ENCODE measurements around the gene TPPP3. TPM values are rescaled to one million over a fixed set of nuclear protein-coding genes. Genes with fewer than 3 reads are reported as not detected.

Gene TPPP3
- 0.44 and 0.80 TPM in 2 replicates for total RNA-seq (2014; rRNA removed; shearing (Covaris generic))

- Histone ChIP-seq H3K4me3 (ENCODE audit: insufficient read depth, low read depth, low read length) (peak within 1 kb of the TSS; percentile 31), H3K36me3 (replicated peaks; ENCODE audit: control insufficient read depth, insufficient read depth, low read length) (no peaks in the 10 kb centered on the region), H3K27me3 (ENCODE audit: control insufficient read depth, insufficient read depth, low read length) (peaks cover 41% of the 10 kb centered on the region)
- DNase-seq: peak; percentile 96
Measured at GRCh38 chr16:67393111-67393787, at the start of gene TPPP3. Gene TPPP3, minus strand, starts transcription at chr16:67393498. Its CDS starts 2,387 bp downstream, at chr16:67391111.

GRCh38 chr16:67442581-67443255 is 49.4 kb upstream of the TPPP3 start:
- H3K4me3 ChIP-seq (ENCODE audit: insufficient read depth, low read depth, low read length): no peak overlapping the region
- no peak for DNase-seq
- no peaks in the 10 kb centered on the region for H3K27me3 ChIP-seq (ENCODE audit: control insufficient read depth, insufficient read depth, low read length)
- H3K36me3 ChIP-seq (replicated peaks; ENCODE audit: control insufficient read depth, insufficient read depth, low read length): peaks cover 1% of the 10 kb centered on the region

- no peak overlapping the region for H3K4me3 ChIP-seq (ENCODE audit: insufficient read depth, low read depth, low read length)
- peaks cover 1% of the 10 kb centered on the region for H3K36me3 ChIP-seq (replicated peaks; ENCODE audit: control insufficient read depth, insufficient read depth, low read length)
- DNase-seq: peak; percentile 46
- H3K27me3 ChIP-seq (ENCODE audit: control insufficient read depth, insufficient read depth, low read length): no peaks in the 10 kb centered on the region
Measured at GRCh38 chr16:67441907-67442306, 48.6 kb upstream of the TPPP3 start.

- Histone ChIP-seq H3K36me3 (replicated peaks; ENCODE audit: control insufficient read depth, insufficient read depth, low read length) (peaks cover 3% of the 10 kb centered on the region), H3K4me3 (ENCODE audit: insufficient read depth, low read depth, low read length) (no peak overlapping the region), H3K27me3 (ENCODE audit: control insufficient read depth, insufficient read depth, low read length) (no peaks in the 10 kb centered on the region)
- DNase-seq: no peak
Measured at GRCh38 chr16:67441271-67441753, 48.0 kb upstream of the TPPP3 start.

GRCh38 chr16:67438824-67439393 is 45.6 kb upstream of the TPPP3 start:
- no peak for DNase-seq
- no peaks in the 10 kb centered on the region for H3K27me3 ChIP-seq (ENCODE audit: control insufficient read depth, insufficient read depth, low read length)
- H3K4me3 ChIP-seq (ENCODE audit: insufficient read depth, low read depth, low read length): no peak overlapping the region
- peaks cover 3% of the 10 kb centered on the region for H3K36me3 ChIP-seq (replicated peaks; ENCODE audit: control insufficient read depth, insufficient read depth, low read length)

- H3K36me3 ChIP-seq (replicated peaks; ENCODE audit: control insufficient read depth, insufficient read depth, low read length): peaks cover 3% of the 10 kb centered on the region
- DNase-seq: no peak
- no peaks in the 10 kb centered on the region for H3K27me3 ChIP-seq (ENCODE audit: control insufficient read depth, insufficient read depth, low read length)
- no peak overlapping the region for H3K4me3 ChIP-seq (ENCODE audit: insufficient read depth, low read depth, low read length)
Measured at GRCh38 chr16:67438098-67438791, 44.9 kb upstream of the TPPP3 start.

GRCh38 chr16:67437513-67437912 is 44.2 kb upstream of the TPPP3 start:
- Histone ChIP-seq H3K27me3 (ENCODE audit: control insufficient read depth, insufficient read depth, low read length) (no peaks in the 10 kb centered on the region), H3K4me3 (ENCODE audit: insufficient read depth, low read depth, low read length) (no peak overlapping the region), H3K36me3 (replicated peaks; ENCODE audit: control insufficient read depth, insufficient read depth, low read length) (peaks cover 3% of the 10 kb centered on the region)
- DNase-seq: no peak

- H3K4me3 ChIP-seq (ENCODE audit: insufficient read depth, low read depth, low read length): no peak overlapping the region
- H3K36me3 ChIP-seq (replicated peaks; ENCODE audit: control insufficient read depth, insufficient read depth, low read length): peaks cover 3% of the 10 kb centered on the region
- no peak for DNase-seq
- H3K27me3 ChIP-seq (ENCODE audit: control insufficient read depth, insufficient read depth, low read length): peaks cover under 1% of the 10 kb centered on the region; the same call in 1 of the 2 replicates
Measured at GRCh38 chr16:67436640-67437193, 43.4 kb upstream of the TPPP3 start.

- peak; percentile 76 for DNase-seq
- peaks cover 4% of the 10 kb centered on the region; the same call in 1 of the 2 replicates for H3K27me3 ChIP-seq (ENCODE audit: control insufficient read depth, insufficient read depth, low read length)
- peaks cover 3% of the 10 kb centered on the region for H3K36me3 ChIP-seq (replicated peaks; ENCODE audit: control insufficient read depth, insufficient read depth, low read length)
- no peak overlapping the region for H3K4me3 ChIP-seq (ENCODE audit: insufficient read depth, low read depth, low read length)
Measured at GRCh38 chr16:67435758-67436164, 42.5 kb upstream of the TPPP3 start.

- no peak for DNase-seq
- Histone ChIP-seq H3K36me3 (replicated peaks; ENCODE audit: control insufficient read depth, insufficient read depth, low read length) (peaks cover 2% of the 10 kb centered on the region), H3K27me3 (ENCODE audit: control insufficient read depth, insufficient read depth, low read length) (peaks cover 22% of the 10 kb centered on the region), H3K4me3 (ENCODE audit: insufficient read depth, low read depth, low read length) (no peak overlapping the region)
Measured at GRCh38 chr16:67433131-67433719, 39.9 kb upstream of the TPPP3 start.

- Histone ChIP-seq H3K36me3 (replicated peaks; ENCODE audit: control insufficient read depth, insufficient read depth, low read length) (peaks cover 2% of the 10 kb centered on the region), H3K27me3 (ENCODE audit: control insufficient read depth, insufficient read depth, low read length) (peaks cover 22% of the 10 kb centered on the region), H3K4me3 (ENCODE audit: insufficient read depth, low read depth, low read length) (peak overlapping the region; percentile 71)
- DNase-seq: peak; percentile 68
Measured at GRCh38 chr16:67432506-67432890, 39.2 kb upstream of the TPPP3 start.

GRCh38 chr16:67431775-67432505 is 38.6 kb upstream of the TPPP3 start:
- peaks cover 22% of the 10 kb centered on the region for H3K27me3 ChIP-seq (ENCODE audit: control insufficient read depth, insufficient read depth, low read length)
- peaks cover 2% of the 10 kb centered on the region for H3K36me3 ChIP-seq (replicated peaks; ENCODE audit: control insufficient read depth, insufficient read depth, low read length)
- peak; percentile 89 for DNase-seq
- peak overlapping the region; percentile 71 for H3K4me3 ChIP-seq (ENCODE audit: insufficient read depth, low read depth, low read length)

- H3K36me3 ChIP-seq (replicated peaks; ENCODE audit: control insufficient read depth, insufficient read depth, low read length): no peaks in the 10 kb centered on the region; the same call in 1 of the 2 replicates
- H3K27me3 ChIP-seq (ENCODE audit: control insufficient read depth, insufficient read depth, low read length): peaks cover 22% of the 10 kb centered on the region
- DNase-seq: peak; percentile 96
- H3K4me3 ChIP-seq (ENCODE audit: insufficient read depth, low read depth, low read length): peak within 1 kb of the TSS; percentile 76
Measured at GRCh38 chr16:67430977-67431774, 37.9 kb upstream of the TPPP3 start, which contains the start of gene HSD11B2. Gene HSD11B2, plus strand, starts transcription at chr16:67431121. Its CDS starts 128 bp downstream, at chr16:67431249.

Data from H7 (cell line).